Adrenal gland (tissue), 5 donors: ENCODE data around the gene TAS2R5.

Experiments used
- CTCF ChIP-seq, 6 experiments: fragments of 450-650 bp in 4 of 6; fragments of 200-600 bp in 2 of 6; sonication (generic) in 1 of 6; IDR thresholded peaks; 1 replicate in 5 of 6; 2 replicates in 1 of 6; pipeline versions ENCODE4 v1.5.1 to v1.8.0; 2016 to 2021; ENCODE audit warnings: antibody characterized with exemption in 6 of 6, mild to moderate bottlenecking in 2 of 6, moderate library complexity in 1 of 6
- POLR2A ChIP-seq, 2 donors: fragments of 450-650 bp; IDR thresholded peaks; one replicate each; pipeline ENCODE4 v1.6.1; 2017; ENCODE audit warnings: antibody characterized with exemption in 2 of 2, mild to moderate bottlenecking in 2 of 2, moderate library complexity in 1 of 2
- donor health status: DM: no; HTN: no; CAD: no.

GRCh38 chr7:141837683-141838082 lies 47.7 kb downstream of the TAS2R5 start:
- no peak for TF ChIP-seq CTCF (IDR thresholded peaks at IDR 0.05)
- TF ChIP-seq POLR2A (IDR thresholded peaks at IDR 0.05) = no peak
